SK-N-MC (cell line): ENCODE measurements around the gene ZNF700.

Source experiments
- EZH2 ChIP-seq: fragments of 200-600 bp; sonication (generic); IDR thresholded peaks from one replicate; pipeline ENCODE4 v1.6.1; 2017; ENCODE audit warnings: antibody characterized with exemption
- FOXP2 ChIP-seq: optimal IDR thresholded peaks from 2 replicates; pipeline ENCODE3; 2011; ENCODE audit warnings: mild to moderate bottlenecking, moderate library complexity; ENCODE audit not compliant: insufficient read depth; ENCODE audit errors: extremely low read length, control extremely low read depth
- POLR2AphosphoS5 ChIP-seq: IDR thresholded peaks from 2 replicates; pipeline ENCODE4 v1.6.1; 2012; ENCODE audit warnings: mild to moderate bottlenecking, low read depth, low read length, borderline replicate concordance

GRCh38 chr19:11931513-11931912, 6.6 kb downstream of the ZNF700 start:
- TF ChIP-seq EZH2 (no peak), POLR2AphosphoS5 (no peak), FOXP2 (no peak)
